Caco-2 (cell line): ENCODE results near the gene POLR2L. TPM values are rescaled to one million over a fixed set of nuclear protein-coding genes. Genes with fewer than 3 reads are reported as not detected.
A peak's percentile ranks its signal among the peaks of the same experiment; 100 is the strongest.

Experiments used
- BruUV-seq: library from RNA; stranded (reverse); fragments of 400-500 nt; replicated peaks from 2 replicates; lab custom pipeline; 2021; lab: Mats Ljungman, UMichigan
- CTCF ChIA-PET: fragments of 300-600 bp; sonication (Branson Sonifier 250); formaldehyde crosslinking; loops from one replicate; lab custom pipeline; 2022; ENCODE audit warnings: antibody characterized with exemption; lab: Charles Lee
- POLR2A ChIA-PET: fragments of 300-600 bp; sonication (Branson Sonifier 250); formaldehyde crosslinking; loops from one replicate; lab custom pipeline; 2022; ENCODE audit warnings: antibody characterized with exemption; lab: Charles Lee
- DNase-seq, 2 experiments: peaks; one replicate each; pipeline versions ENCODE4 v3.0.0 to v3.0.0-alpha.2; 2020 to 2022
- H3K27me3 ChIP-seq: replicated peaks from 2 replicates; pipeline ENCODE4 v1.6.0; 2011; ENCODE audit warnings: low read length; ENCODE audit not compliant: control insufficient read depth, insufficient read depth
- H3K36me3 ChIP-seq: 2 replicates; pipeline ENCODE4 v1.5.1; 2011; ENCODE audit warnings: low read length; ENCODE audit not compliant: control insufficient read depth, insufficient read depth
- H3K4me1 ChIP-seq: fragments of 250-450 bp; sonication (Bioruptor Pico); 2 replicates; pipeline ENCODE4 v1.5.1; 2020; ENCODE audit warnings: mild to moderate bottlenecking
- H3K4me3 ChIP-seq: 2 replicates; pipeline ENCODE4 v1.5.1; 2011; ENCODE audit warnings: low read depth, mild to moderate bottlenecking, control low read depth, low read length
- H3K9me3 ChIP-seq: fragments of 250-450 bp; sonication (Bioruptor Pico); 2 replicates; pipeline ENCODE4 v1.5.1; 2020; ENCODE audit warnings: mild to moderate bottlenecking, moderate library complexity
- H3K27ac Mint-ChIP-seq: one replicate; pipeline ENCODE4 v1.8.0; 2022; ENCODE audit warnings: mixed read lengths; ENCODE audit not compliant: unreplicated experiment
- H3K27me3 Mint-ChIP-seq: one replicate; pipeline ENCODE4 v1.8.0; 2022; ENCODE audit warnings: mixed read lengths; ENCODE audit not compliant: insufficient read depth, unreplicated experiment
- H3K36me3 Mint-ChIP-seq: one replicate; pipeline ENCODE4 v1.8.0; 2022; ENCODE audit warnings: mild to moderate bottlenecking, mixed read lengths; ENCODE audit not compliant: insufficient read depth, unreplicated experiment
- H3K4me1 Mint-ChIP-seq: one replicate; pipeline ENCODE4 v1.8.0; 2022; ENCODE audit warnings: low read depth, mixed read lengths; ENCODE audit not compliant: unreplicated experiment
- H3K4me3 Mint-ChIP-seq: one replicate; pipeline ENCODE4 v1.8.0; 2022; ENCODE audit warnings: mild to moderate bottlenecking, moderate library complexity, mixed read lengths; ENCODE audit not compliant: unreplicated experiment
- H3K9me3 Mint-ChIP-seq: one replicate; pipeline ENCODE4 v1.8.0; 2022; ENCODE audit warnings: mixed read lengths; ENCODE audit not compliant: unreplicated experiment
- CTCF ChIP-seq, 2 experiments: fragments of 200-600 bp in 1 of 2; IDR thresholded peaks; 1 replicate in 1 of 2; 2 replicates in 1 of 2; pipeline versions ENCODE4 v1.5.1 to v1.8.0; 2011 to 2022; ENCODE audit warnings: antibody characterized with exemption in 1 of 2, control low read depth in 1 of 2, inconsistent platforms in 1 of 2, low read depth in 1 of 2, low read length in 1 of 2, mild to moderate bottlenecking in 1 of 2, moderate library complexity in 1 of 2; ENCODE audit not compliant: insufficient read depth in 1 of 2, severe bottlenecking in 1 of 2, unreplicated experiment in 1 of 2
- intact Hi-C: fragments of 100-400 bp; cut with micrococcal nuclease; formaldehyde crosslinking; loops from one replicate; pipeline ENCODE4 v1.10.0; 2022; ENCODE audit not compliant: unreplicated experiment
- total RNA-seq: library from RNA; stranded (reverse); gene quantifications from 2 replicates; pipeline ENCODE4 v1.2.3, GENCODE V29; 2022

Gene POLR2L
- total RNA-seq, 1 experiment from 2014 or later = 139 TPM

DNA sequence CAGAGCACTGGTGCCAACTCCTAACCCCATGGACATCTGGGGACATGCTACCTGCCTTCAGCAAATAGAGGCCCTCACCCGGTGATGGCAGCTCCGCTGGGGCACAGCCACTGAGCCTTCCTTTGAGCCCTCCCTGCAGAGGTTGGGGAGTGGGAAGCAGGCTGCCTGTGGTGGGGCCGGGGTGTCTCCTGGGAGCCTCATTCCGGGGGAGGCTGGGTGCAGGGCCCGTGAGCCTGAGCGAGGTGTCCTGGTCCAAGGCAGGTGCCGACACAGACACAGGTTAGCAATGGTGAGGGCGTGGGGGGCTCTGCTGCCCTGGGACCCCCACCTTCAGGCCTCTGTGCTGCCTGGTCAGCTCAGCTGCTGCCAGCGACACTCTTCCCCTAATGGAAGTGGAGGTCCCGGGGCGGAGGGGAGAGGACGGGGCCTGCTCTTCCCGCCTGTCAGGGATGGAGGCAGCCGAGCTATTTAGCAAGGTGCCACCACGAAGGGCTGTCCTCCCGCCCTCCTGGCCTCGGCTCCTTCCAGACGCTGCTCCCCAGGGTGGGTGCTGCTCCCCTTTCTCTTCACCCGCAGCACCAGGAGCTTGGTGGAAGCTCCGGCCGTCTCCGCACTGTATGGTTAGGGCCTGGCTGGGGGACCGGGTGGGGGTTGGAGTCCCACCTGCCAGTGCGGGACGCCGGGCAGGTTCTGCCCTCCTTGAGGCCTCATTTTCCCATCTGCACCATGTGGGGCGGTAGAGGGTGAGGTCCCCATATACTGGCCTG, 11.5 kb upstream of the POLR2L start:
- no peak overlapping the region for H3K4me3 Mint-ChIP-seq
- TF ChIP-seq CTCF (IDR thresholded peaks at IDR 0.05; ENCODE audit: insufficient read depth in 1 of 2, low read depth in 1 of 2, low read length in 1 of 2, severe bottlenecking in 1 of 2, unreplicated experiment in 1 of 2) = no peak
- H3K4me1 Mint-ChIP-seq = no peaks in the 10 kb centered on the region
- H3K4me1 ChIP-seq = peaks cover 17% of the 10 kb centered on the region
- H3K27me3 ChIP-seq = no peaks in the 10 kb centered on the region
- H3K4me3 ChIP-seq = no peak overlapping the region
- H3K9me3 ChIP-seq = no peaks in the 10 kb centered on the region
- BruUV-seq = no TSS peak
- CTCF ChIA-PET = no interaction called here
- no peaks in the 10 kb centered on the region for H3K27me3 Mint-ChIP-seq
- H3K27ac Mint-ChIP-seq = no peak overlapping the region
- DNase-seq = no peak
- peaks cover 57% of the 10 kb centered on the region for H3K36me3 Mint-ChIP-seq
- no peaks in the 10 kb centered on the region for H3K36me3 ChIP-seq
- H3K9me3 Mint-ChIP-seq = no peaks in the 10 kb centered on the region
- intact Hi-C loops = no loop called here
- POLR2A ChIA-PET = no interaction called here

GRCh38 chr11:852762-853161, 10.4 kb upstream of the POLR2L start:
- H3K36me3 ChIP-seq = no peaks in the 10 kb centered on the region
- H3K27me3 ChIP-seq = no peaks in the 10 kb centered on the region
- H3K9me3 ChIP-seq = no peaks in the 10 kb centered on the region
- peaks cover 64% of the 10 kb centered on the region for H3K36me3 Mint-ChIP-seq
- no peaks in the 10 kb centered on the region for H3K9me3 Mint-ChIP-seq
- DNase-seq = no peak
- peak overlapping the region; percentile 5 for H3K4me3 Mint-ChIP-seq
- no peak overlapping the region for H3K27ac Mint-ChIP-seq
- ChIA-PET CTCF (interaction anchor here (0.7 kb wide), 1 partner anchor 247 kb away, joined by 4 read pairs; no protein-coding TSS in a partner anchor), POLR2A (no interaction called here)
- H3K4me1 ChIP-seq = peaks cover 28% of the 10 kb centered on the region
- no TSS peak for BruUV-seq
- H3K4me1 Mint-ChIP-seq = no peaks in the 10 kb centered on the region
- no peak for TF ChIP-seq CTCF (IDR thresholded peaks at IDR 0.05; ENCODE audit: insufficient read depth in 1 of 2, low read depth in 1 of 2, low read length in 1 of 2, severe bottlenecking in 1 of 2, unreplicated experiment in 1 of 2)
- intact Hi-C loops = no loop called here
- no peaks in the 10 kb centered on the region for H3K27me3 Mint-ChIP-seq
- H3K4me3 ChIP-seq = no peak overlapping the region

DNA sequence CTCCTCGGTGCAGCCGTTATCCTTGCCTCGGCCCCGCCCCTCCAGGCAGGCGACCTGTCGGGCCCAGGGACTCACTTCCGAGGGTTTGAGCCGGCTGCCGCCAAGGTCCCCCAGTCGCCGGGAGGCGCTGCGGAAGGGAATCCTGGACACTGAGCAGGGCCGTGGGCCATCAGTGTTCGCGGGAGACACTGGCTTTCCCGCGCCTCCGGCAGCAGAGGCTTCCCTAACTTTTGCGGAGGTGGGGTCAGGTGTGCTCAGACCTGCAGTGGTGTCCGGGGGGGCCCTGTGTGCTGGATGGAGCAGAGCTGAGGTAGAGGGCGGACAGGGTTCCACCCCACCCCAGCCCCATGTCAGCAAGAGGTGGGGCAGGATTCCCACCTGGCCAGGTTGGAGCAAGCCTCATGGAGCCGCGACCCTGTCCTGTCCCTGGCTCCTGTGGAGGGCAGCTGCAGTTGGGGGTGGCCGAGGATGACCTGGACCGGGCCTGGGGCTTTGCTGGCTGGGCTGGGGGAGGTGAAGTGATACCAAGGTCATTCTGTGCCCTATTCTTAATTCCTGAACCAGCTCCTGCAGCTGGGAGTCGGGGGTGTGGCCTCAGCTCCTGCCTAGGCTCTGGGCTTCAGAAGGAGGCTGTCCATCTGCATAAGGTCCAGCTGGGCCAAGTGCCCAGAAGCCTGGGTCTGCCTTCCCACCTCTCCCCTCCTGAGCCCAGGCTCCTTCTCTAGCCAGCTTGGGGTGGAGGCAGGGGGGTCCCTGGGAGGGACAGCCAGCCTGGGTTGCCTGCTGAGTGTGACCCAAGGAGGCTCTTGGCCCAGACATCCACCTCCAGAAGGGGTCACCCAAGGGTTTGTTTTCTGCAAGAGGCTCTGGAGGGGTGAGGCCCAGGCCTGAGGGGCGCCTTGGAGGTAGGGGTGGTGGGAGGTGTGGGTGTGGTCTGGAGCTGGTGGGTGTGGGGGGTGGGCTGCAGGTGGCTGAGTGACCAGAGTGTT, 8.7 kb upstream of the POLR2L start:
- POLR2A ChIA-PET = interaction anchor here (0.6 kb wide), 1 partner anchor 180 kb away, joined by 3 read pairs; no protein-coding TSS in a partner anchor
- Mint-ChIP-seq H3K9me3 (no peaks in the 10 kb centered on the region), H3K36me3 (peaks cover 53% of the 10 kb centered on the region), H3K27me3 (no peaks in the 10 kb centered on the region), H3K27ac (no peak overlapping the region), H3K4me3 (peak overlapping the region; percentile 77), H3K4me1 (no peaks in the 10 kb centered on the region)
- Histone ChIP-seq H3K36me3 (no peaks in the 10 kb centered on the region), H3K4me1 (peaks cover 28% of the 10 kb centered on the region), H3K4me3 (peak overlapping the region; percentile 56), H3K9me3 (no peaks in the 10 kb centered on the region), H3K27me3 (no peaks in the 10 kb centered on the region)
- no TSS peak for BruUV-seq
- DNase-seq = peak in 1 of 2 experiments; percentile 56
- TF ChIP-seq CTCF (IDR thresholded peaks at IDR 0.05; ENCODE audit: insufficient read depth in 1 of 2, low read depth in 1 of 2, low read length in 1 of 2, severe bottlenecking in 1 of 2, unreplicated experiment in 1 of 2) = peak; percentile 18 to 20
- intact Hi-C loops = no loop called here
- CTCF ChIA-PET = interaction anchor here (0.7 to 0.8 kb wide), 2 partner anchors 47 to 201 kb away, joined by 3 read pairs; no protein-coding TSS in a partner anchor
